ENCODE measurements around the gene ADCY10. TPM values are rescaled to one million over a fixed set of nuclear protein-coding genes. Genes with fewer than 3 reads are reported as not detected.

ADCY10 gene
- total and polyA plus RNA-seq, 2 donors (not counting 3 experiments of a cell fraction or from before 2014, with no cell fraction given) = not detected

DNA sequence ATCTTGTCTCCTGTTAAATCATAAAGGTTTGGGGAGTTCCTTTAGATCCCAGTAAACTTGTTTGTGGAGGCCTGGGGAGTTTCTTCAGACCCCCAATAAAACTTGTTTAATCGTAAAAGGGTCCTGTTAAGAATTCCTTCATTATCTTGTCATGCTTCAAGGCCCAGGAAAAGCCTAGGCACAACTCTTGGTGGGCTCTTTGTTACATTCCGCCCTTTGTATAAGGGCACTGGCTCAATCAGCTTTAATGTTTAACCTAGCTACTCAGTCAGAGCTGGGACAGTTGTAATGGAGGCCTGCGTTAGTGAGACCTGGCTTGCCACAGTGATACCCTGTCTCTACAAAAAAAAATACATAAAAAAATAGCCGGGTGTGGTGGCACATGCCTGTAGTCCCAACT lies 115.0 kb downstream of the ADCY10 start:
- Histone ChIP-seq H3K79me2 (ENCODE audit: control insufficient read depth, insufficient read depth, low read length) (no peaks in the 10 kb centered on the region), H4K20me1 (replicated peaks; ENCODE audit: control insufficient read depth, extremely low read depth, insufficient read depth, low read length) (no peaks in the 10 kb centered on the region), H3K27ac (ENCODE audit: insufficient read depth, low read depth, low read length) (no peak overlapping the region), H2AFZ (ENCODE audit: low read depth, low read length) (no peak overlapping the region), H3K9me3 (replicated peaks; ENCODE audit: control insufficient read depth, insufficient read depth, low read length) (no peaks in the 10 kb centered on the region), H3K36me3 (ENCODE audit: control insufficient read depth in 2 of 2, extremely low read depth in 1 of 2, insufficient read depth in 2 of 2, low read length in 2 of 2) (no peaks in the 10 kb centered on the region), H3K9me1 (replicated peaks; ENCODE audit: control insufficient read depth, extremely low read depth, insufficient read depth, low read length) (no peaks in the 10 kb centered on the region), H3K4me3 (replicated peaks in 1 of 3; ENCODE audit: insufficient read depth in 1 of 3, low read depth in 1 of 3, low read length in 3 of 3) (no peak overlapping the region), H3K9ac (replicated peaks; ENCODE audit: extremely low read depth, insufficient read depth, low read length) (no peak overlapping the region), H3K27me3 (ENCODE audit: control insufficient read depth in 2 of 2, insufficient read depth in 2 of 2, low read length in 2 of 2) (no peaks in the 10 kb centered on the region), H3K4me1 (ENCODE audit: control insufficient read depth, extremely low read depth, insufficient read depth, low read length) (peaks cover 16% of the 10 kb centered on the region), H3K4me2 (ENCODE audit: insufficient read depth, low read length) (no peak overlapping the region)
- FAIRE-seq (no peak), DNase-seq (ENCODE audit: low read depth, low spot score) (no peak)
- no TSS peak for BruUV-seq (replicated peaks)
- ChIA-PET POLR2A (no interaction called here), CTCF (interaction anchor here (3.3 kb wide), 1 partner anchor 283 kb away, joined by 11 read pairs; no protein-coding TSS in a partner anchor)
- dilution Hi-C loops (cut with MboI; ENCODE audit: extremely low pct_ligation_motif_present, low sequenced_read_pairs) = no loop called here
- intact Hi-C loops (cut with micrococcal nuclease) = no loop called here
- TF ChIP-seq FOS (IDR thresholded peaks at IDR 0.05; ENCODE audit: borderline replicate concordance, insufficient read depth, low read length) (no peak), POLR2A (IDR thresholded peaks at IDR 0.05; ENCODE audit: low read depth, low read length) (no peak), EZH2 (IDR thresholded peaks at IDR 0.05; ENCODE audit: borderline replicate concordance, low read depth, low read length, severe bottlenecking) (no peak), GATA2 (IDR thresholded peaks at IDR 0.05; ENCODE audit: insufficient read depth, insufficient read length, low read depth, low read length) (no peak), JUN (IDR thresholded peaks at IDR 0.05; ENCODE audit: borderline replicate concordance, insufficient read depth, insufficient read length, low read depth) (no peak), MYC (IDR thresholded peaks at IDR 0.05; ENCODE audit: low read depth, low read length) (no peak), POLR2AphosphoS5 (IDR thresholded peaks at IDR 0.05; ENCODE audit: insufficient read depth, low read depth, low read length) (no peak)
- TF ChIP-seq, protein P1, sequence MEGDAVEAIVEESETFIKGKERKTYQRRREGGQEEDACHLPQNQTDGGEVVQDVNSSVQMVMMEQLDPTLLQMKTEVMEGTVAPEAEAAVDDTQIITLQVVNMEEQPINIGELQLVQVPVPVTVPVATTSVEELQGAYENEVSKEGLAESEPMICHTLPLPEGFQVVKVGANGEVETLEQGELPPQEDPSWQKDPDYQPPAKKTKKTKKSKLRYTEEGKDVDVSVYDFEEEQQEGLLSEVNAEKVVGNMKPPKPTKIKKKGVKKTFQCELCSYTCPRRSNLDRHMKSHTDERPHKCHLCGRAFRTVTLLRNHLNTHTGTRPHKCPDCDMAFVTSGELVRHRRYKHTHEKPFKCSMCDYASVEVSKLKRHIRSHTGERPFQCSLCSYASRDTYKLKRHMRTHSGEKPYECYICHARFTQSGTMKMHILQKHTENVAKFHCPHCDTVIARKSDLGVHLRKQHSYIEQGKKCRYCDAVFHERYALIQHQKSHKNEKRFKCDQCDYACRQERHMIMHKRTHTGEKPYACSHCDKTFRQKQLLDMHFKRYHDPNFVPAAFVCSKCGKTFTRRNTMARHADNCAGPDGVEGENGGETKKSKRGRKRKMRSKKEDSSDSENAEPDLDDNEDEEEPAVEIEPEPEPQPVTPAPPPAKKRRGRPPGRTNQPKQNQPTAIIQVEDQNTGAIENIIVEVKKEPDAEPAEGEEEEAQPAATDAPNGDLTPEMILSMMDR (IDR thresholded peaks at IDR 0.05; ENCODE audit: extremely low read depth in 1 of 2, insufficient read depth in 1 of 2, low read depth in 1 of 2, low read length in 2 of 2) = no peak
- TF ChIP-seq, protein P2, sequence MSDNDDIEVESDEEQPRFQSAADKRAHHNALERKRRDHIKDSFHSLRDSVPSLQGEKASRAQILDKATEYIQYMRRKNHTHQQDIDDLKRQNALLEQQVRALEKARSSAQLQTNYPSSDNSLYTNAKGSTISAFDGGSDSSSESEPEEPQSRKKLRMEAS (IDR thresholded peaks at IDR 0.05; ENCODE audit: insufficient read depth, insufficient read length) = no peak
